Measurements from ENCODE around the gene GRM8.
"Not testable (repeated sequence)": the region's sequence is repeated elsewhere in the genome, so short reads cannot be mapped to it uniquely, and the experiment has no call there.

GRM8 gene

GRCh38 chr7:126700807-126701604 is 551.7 kb downstream of the GRM8 start:
- peak; percentile 96 for DNase-seq
- in situ Hi-C loops (cut with MboI; ENCODE audit: low pct_unique_long_range_greater_than_20kb, low sequenced_read_pairs) = no loop called here

GRCh38 chr7:126699707-126700106 is 553.0 kb downstream of the GRM8 start:
- in situ Hi-C loops (cut with MboI; ENCODE audit: low pct_unique_long_range_greater_than_20kb, low sequenced_read_pairs) = no loop called here
- no peak for DNase-seq

DNA sequence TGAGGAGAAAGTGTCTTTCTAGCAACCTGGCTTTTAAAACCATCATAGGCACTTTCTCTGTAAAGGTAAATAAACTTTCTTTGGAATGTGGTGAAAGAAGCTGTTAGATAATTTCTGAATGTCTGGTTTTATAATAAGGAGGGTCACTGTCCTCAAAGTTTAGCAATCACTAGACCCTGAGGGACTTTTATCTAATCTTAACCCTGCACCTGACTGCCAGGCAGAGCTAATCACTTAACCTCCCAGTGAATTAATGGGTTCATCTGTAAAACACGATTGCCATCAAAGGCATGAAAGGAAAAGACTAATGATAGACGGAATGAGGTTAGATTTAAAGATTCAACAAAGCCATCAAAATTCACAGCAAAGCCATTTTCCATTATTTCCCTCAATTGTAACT is 553.8 kb downstream of the GRM8 start:
- DNase-seq = no peak
- in situ Hi-C loops (cut with MboI; ENCODE audit: low pct_unique_long_range_greater_than_20kb, low sequenced_read_pairs) = no loop called here

DNA sequence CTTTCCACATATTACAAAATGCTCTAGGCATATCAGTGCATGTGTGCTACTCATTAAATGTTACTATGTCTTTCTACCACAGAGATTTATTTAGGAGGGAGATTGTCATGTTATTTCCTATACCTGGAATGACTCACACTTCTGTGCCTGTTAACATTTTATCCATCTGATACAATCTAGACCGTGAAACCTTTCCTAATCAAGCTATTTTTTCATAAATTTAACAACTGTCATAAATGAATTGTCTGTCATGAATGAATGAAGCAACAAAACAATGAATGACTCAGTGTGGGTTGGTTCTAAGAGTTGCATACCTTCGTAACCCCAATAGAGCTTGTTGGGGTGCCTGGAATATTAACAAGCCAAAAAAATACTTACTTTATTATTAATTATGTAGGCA is 554.3 kb downstream of the GRM8 start:
- no peak for DNase-seq
- in situ Hi-C loops (cut with MboI; ENCODE audit: low pct_unique_long_range_greater_than_20kb, low sequenced_read_pairs) = no loop called here

DNA sequence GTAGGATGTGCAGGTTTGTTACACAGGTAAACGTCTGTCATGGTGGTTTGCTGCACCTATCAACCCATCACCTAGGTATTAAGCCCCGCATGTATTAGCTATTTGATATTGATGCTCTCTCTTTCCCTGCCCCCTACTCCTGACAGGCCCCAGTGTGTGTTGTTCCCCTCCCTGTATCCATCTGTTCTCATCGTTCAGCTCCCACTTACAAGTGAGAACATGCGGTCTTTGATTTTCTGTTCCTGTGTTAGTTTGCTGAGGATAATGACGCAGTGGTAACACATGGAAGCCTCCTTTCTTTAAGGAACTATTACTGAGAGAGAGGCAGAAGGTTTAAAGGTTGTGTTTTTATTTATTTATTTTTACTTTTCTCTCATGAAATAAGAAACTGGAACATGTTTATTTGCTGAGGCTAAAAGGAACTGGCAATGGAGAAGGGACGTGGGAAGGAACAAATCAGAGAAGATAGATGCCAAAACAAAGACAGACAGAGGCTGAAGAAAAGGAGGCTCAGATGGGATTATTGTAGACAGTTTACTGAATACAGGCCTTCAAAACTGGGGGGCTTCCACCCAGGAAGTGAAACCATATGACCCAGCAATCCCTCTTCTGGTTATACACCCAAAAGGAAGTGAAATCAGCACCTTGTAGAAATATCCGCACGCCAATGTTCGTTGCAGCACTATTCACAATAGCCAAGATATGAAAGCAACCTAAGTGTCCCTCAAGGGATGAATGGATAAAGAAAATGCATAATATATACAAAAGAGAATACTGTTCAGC is 556.3 kb downstream of the GRM8 start:
- in situ Hi-C loops (cut with MboI; ENCODE audit: low pct_unique_long_range_greater_than_20kb, low sequenced_read_pairs) = no loop called here

GRCh38 chr7:126690848-126691751 is 561.6 kb downstream of the GRM8 start:
- DNase-seq = no peak
- in situ Hi-C loops (cut with MboI; ENCODE audit: low pct_unique_long_range_greater_than_20kb, low sequenced_read_pairs) = no loop called here

More for the DNA sequence above, 556.3 kb downstream of the GRM8 start:
- no peak for DNase-seq

- DNase-seq = no peak
- in situ Hi-C loops (cut with MboI; ENCODE audit: low pct_unique_long_range_greater_than_20kb, low sequenced_read_pairs) = no loop called here
Observed at GRCh38 chr7:126690104-126690503, 562.6 kb downstream of the GRM8 start.

DNA sequence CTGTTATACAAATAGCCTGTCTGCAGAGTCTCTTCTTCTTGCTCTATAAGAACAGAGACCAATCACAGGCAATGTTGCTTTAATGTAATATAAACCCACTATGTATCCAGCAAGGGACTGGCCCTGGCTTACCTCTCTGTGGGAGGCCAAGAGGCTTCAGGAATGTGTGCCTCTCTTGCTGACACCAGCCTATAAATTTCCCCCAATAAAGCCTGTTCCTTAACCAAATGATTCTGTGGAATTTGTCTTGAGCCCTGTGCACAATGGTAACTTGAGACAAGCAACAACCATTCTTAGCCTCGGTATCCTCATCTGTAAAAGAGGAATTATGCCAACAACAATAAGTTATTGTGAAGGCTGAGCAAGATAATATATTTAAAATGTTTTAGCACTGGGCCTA is 563.7 kb downstream of the GRM8 start:
- no peak for DNase-seq
- in situ Hi-C loops (cut with MboI; ENCODE audit: low pct_unique_long_range_greater_than_20kb, low sequenced_read_pairs) = no loop called here

DNA sequence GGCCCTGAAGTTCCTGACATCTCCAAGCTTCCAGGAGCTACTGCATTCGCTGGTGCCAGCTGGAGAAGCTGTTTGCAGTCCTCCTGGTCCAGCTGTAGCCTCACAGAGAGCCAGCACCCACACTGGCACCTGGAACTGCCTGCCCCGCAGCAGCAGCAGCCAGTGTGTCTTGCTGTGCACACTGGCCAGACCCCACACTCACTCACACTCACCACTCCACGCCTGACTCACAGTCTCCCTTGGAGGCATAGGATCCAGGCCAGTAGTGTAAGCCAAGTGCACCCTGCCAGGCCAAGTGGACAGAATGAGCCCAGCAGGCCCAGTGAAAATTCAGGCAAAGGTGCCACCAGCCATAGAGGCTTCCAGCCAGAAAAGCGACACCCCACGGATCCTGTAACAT is 566.3 kb downstream of the GRM8 start:
- DNase-seq = no peak
- in situ Hi-C loops (cut with MboI; ENCODE audit: low pct_unique_long_range_greater_than_20kb, low sequenced_read_pairs) = no loop called here

DNA sequence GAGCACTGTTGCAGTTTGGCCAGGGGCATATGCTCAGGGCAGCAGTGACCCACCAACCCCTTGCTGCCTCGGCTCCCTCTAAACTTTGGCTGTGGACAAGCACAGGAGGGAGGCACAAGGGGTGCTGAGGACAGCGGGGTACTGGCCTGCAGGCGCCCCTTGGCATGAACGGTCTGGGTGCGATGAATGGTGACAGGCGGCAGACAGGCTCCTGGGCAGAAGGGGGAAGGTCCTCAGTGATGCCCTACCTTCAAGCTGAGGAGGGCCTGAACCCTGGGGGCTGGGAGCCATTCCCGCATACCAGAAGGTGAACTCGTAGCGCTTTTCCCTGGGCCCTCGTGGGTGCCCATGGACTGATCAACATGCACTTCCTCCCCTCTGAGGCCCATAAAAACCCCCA is 567.1 kb downstream of the GRM8 start:
- in situ Hi-C loops (cut with MboI; ENCODE audit: low pct_unique_long_range_greater_than_20kb, low sequenced_read_pairs) = no loop called here

GRCh38 chr7:126685018-126685573 is 567.6 kb downstream of the GRM8 start:
- no peak for DNase-seq
- in situ Hi-C loops (cut with MboI; ENCODE audit: low pct_unique_long_range_greater_than_20kb, low sequenced_read_pairs) = no loop called here

More for the DNA sequence above, 567.1 kb downstream of the GRM8 start:
- no peak for DNase-seq

GRCh38 chr7:126682176-126682575 is 570.6 kb downstream of the GRM8 start:
- no peak for DNase-seq
- in situ Hi-C loops (cut with MboI; ENCODE audit: low pct_unique_long_range_greater_than_20kb, low sequenced_read_pairs) = no loop called here

DNA sequence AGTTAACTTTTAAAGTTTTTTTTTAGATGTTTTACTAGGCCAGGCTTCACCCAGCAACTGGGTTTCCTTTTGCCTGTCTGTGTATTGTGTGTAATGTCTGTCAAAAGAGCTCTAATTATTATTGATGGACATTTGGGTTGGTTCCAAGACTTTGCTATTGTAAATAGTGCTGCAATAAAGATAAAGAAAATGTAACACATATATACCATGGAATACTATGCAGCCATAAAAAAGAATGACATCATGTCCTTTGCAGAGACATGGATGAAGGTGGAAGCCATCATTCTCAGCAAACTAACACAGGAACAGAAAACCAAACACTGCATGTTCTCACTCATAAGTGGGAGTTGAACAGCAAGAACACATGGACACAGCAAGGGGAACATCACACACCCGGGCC is 584.0 kb downstream of the GRM8 start:
- DNase-seq; in situ Hi-C loops (cut with MboI; ENCODE audit: low pct_unique_long_range_greater_than_20kb, low sequenced_read_pairs): not testable (repeated sequence)

GRCh38 chr7:126668367-126668752 is 584.4 kb downstream of the GRM8 start:
- no peak for DNase-seq
- in situ Hi-C loops (cut with MboI; ENCODE audit: low pct_unique_long_range_greater_than_20kb, low sequenced_read_pairs) = no loop called here

DNA sequence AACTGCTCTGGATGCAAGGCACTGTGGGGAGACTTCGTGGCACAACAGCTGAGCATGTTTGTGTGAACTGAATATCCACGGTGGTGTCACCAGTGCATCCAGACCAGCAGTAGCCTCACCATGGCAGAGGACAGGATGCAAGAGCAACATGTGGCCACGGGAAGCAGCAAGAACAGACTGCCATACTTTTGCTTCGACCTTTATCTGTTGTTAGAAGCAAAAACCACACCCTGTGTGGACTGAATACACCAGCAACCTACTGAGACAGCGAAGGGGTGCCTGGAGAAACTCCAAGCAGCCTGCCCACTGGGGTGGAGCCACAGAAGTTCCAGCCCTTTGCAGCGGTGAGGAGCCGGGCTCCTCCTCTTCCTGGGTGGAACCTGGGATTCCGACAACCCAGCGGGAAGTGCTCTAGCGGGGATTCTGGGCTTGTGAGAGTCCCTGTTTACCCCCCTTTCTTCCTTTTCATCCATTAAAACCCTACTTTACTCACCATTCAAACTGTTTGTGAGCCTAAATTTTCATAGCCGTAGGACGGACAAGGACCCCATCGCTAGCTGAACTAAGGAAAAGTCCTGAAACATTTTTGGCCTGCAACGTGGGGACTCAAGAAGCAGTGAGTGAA is 584.9 kb downstream of the GRM8 start:
- in situ Hi-C loops (cut with MboI; ENCODE audit: low pct_unique_long_range_greater_than_20kb, low sequenced_read_pairs) = no loop called here
- no peak for DNase-seq

GRCh38 chr7:126662856-126663255 is 589.9 kb downstream of the GRM8 start:
- in situ Hi-C loops (cut with MboI; ENCODE audit: low pct_unique_long_range_greater_than_20kb, low sequenced_read_pairs) = no loop called here
- no peak for DNase-seq

DNA sequence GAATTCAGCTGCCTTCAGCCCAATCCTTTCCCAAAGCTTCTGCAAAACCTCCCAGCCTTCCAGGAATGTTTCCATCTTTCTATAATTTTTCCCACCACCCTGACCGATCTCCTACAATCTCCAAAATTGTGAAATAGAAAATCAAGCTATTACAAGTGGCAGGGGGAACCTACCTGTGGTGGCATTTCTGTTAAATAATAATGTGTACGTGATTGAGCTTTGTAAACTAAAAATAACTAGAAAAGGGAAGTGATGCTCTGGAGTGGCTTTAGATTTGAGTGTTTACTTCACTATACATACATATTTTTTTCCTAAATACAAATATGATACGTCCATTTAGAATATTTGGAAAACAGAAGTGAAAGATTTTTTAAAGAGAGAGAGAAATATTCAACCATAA is 593.6 kb downstream of the GRM8 start:
- in situ Hi-C loops (cut with MboI; ENCODE audit: low pct_unique_long_range_greater_than_20kb, low sequenced_read_pairs) = no loop called here

GRCh38 chr7:126658684-126659083 is 594.1 kb downstream of the GRM8 start:
- no peak for DNase-seq
- in situ Hi-C loops (cut with MboI; ENCODE audit: low pct_unique_long_range_greater_than_20kb, low sequenced_read_pairs) = no loop called here

More for the DNA sequence above, 593.6 kb downstream of the GRM8 start:
- DNase-seq = peak; percentile 14

Measured in KBM-7 (cell line).